GM10266 (cell line): Measurements from ENCODE around the gene FLNC.

Experiments
- DNase-seq: peaks from one replicate; pipeline ENCODE4 v3.0.0; 2012; ENCODE audit errors: extremely low spot score
- CTCF ChIP-seq: IDR thresholded peaks from 2 replicates; pipeline ENCODE4 v1.5.1; 2012; ENCODE audit warnings: mild to moderate bottlenecking, low read depth; ENCODE audit not compliant: control insufficient read depth, insufficient read depth; ENCODE audit errors: missing control alignments

FLNC gene

GRCh38 chr7:128842674-128843641 lies 12.8 kb downstream of the FLNC start:
- TF ChIP-seq CTCF: no peak
- no peak for DNase-seq

- TF ChIP-seq CTCF: no peak
- DNase-seq: no peak
Measured at GRCh38 chr7:128843938-128844621, 13.9 kb downstream of the FLNC start.

GRCh38 chr7:128844777-128845311 lies 14.6 kb downstream of the FLNC start:
- no peak for TF ChIP-seq CTCF
- DNase-seq: no peak

GRCh38 chr7:128845475-128845874 lies 15.3 kb downstream of the FLNC start:
- no peak for DNase-seq
- TF ChIP-seq CTCF: no peak

GRCh38 chr7:128845987-128846386 lies 15.8 kb downstream of the FLNC start:
- no peak for DNase-seq
- TF ChIP-seq CTCF: no peak

- DNase-seq: no peak
- TF ChIP-seq CTCF: no peak
Measured at GRCh38 chr7:128846781-128847444, 16.7 kb downstream of the FLNC start.
